C4-2B (cell line): ENCODE data around the gene MBNL1.

Experiments
- ZFX ChIP-seq: fragments of 450-650 bp; IDR thresholded peaks from 2 replicates; pipeline ENCODE4 v1.6.1; 2017
- TF ChIP-seq, protein P1 (sequence below): fragments of 450-650 bp; conservative IDR thresholded peaks from 2 replicates; pipeline ENCODE4 v1.5.1; 2017; ENCODE audit warnings: mild to moderate bottlenecking

DNA sequence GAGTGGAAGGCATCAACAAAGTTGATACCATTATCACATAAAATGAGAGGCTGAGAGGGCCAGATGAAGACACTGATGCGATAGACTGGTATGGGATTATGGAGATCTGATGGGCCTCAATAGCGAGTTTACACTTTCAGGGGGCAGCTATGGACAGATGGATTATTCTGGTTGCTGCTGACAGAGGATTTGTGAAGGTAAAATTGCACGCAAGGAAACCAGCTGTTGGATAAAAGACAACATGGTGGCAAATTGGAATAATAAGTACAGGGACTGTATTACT lies 203.9 kb downstream of the MBNL1 start:
- TF ChIP-seq, protein P1, sequence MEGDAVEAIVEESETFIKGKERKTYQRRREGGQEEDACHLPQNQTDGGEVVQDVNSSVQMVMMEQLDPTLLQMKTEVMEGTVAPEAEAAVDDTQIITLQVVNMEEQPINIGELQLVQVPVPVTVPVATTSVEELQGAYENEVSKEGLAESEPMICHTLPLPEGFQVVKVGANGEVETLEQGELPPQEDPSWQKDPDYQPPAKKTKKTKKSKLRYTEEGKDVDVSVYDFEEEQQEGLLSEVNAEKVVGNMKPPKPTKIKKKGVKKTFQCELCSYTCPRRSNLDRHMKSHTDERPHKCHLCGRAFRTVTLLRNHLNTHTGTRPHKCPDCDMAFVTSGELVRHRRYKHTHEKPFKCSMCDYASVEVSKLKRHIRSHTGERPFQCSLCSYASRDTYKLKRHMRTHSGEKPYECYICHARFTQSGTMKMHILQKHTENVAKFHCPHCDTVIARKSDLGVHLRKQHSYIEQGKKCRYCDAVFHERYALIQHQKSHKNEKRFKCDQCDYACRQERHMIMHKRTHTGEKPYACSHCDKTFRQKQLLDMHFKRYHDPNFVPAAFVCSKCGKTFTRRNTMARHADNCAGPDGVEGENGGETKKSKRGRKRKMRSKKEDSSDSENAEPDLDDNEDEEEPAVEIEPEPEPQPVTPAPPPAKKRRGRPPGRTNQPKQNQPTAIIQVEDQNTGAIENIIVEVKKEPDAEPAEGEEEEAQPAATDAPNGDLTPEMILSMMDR: no peak
- TF ChIP-seq ZFX: no peak
